HG03558 (cell line): ENCODE data around the gene FOSL2.

ENCODE experiments used
- ATAC-seq: cut with Tn5 transposase; IDR thresholded peaks from one replicate; pipeline ENCODE4 v1.9.1; 2021; ENCODE audit warnings: moderate number of reproducible peaks; ENCODE audit not compliant: unreplicated experiment; ENCODE audit errors: extremely low read depth

The FOSL2 gene

DNA sequence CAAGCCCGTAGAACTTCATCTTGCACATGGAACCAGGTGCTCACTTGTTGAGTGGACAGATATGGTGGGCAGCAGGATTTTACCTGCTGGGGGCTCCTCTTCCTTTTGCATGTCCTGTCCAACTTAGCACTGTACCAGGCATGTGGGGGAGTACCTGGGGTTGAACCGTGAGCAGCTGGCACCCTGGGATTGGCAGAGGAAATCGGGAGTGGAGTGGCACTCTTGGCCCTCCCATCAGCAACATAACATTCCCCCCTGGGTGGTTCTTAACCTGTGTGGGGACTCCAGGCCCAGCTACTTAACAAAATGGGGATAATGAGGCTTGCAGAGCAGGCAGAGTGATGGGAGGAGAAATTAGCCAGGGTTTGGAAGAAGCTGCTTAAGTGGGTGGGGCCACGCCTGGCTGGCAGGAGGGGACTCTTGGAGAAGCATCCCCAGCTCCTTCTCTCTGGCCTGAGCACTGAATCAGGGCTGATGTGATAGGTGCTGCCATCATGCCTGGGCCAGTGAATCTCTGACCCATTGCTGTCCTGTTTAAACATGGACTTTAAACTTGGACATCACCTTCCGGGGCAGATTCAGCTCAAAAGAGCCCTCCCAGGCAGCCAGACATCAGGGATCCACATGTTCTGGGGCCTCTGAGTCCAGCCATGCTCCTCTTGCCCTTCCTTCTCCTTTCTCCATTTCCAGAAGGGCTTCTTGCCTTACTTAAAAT is 15.5 kb downstream of the FOSL2 start:
- ATAC-seq, result no peak

GRCh38 chr2:28408764-28409599 is 16.3 kb downstream of the FOSL2 start:
- no peak for ATAC-seq

DNA sequence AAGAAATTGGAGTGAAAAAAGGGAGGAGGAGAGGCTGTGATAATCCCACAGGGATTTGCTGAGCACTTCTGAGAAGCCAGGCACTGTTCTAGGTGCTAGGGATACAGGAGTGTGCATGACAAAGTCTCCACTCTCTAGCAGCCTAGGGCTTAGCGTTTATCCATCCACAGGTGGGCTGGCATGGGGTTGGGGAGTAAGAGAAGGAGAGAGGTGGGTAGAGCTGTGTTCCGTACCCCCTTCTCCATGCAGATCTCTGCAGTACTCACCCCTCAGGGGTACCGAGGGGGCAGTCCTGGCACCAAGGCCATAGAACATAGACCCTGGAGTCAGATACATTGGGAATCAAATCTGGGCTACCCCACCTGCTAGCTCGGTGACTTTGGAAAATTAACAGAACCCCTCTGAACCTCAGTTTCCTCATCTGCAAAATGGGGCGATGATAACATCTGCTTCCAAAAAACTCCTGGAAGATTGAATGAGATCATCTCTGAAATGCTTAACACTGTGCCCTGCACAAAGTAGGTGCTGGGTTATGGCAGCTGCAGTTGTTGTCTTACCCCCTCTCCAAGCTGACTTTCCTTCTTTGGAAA is 18.6 kb downstream of the FOSL2 start:
- no peak for ATAC-seq

GRCh38 chr2:28411956-28412609 is 19.4 kb downstream of the FOSL2 start:
- no peak for ATAC-seq

GRCh38 chr2:28412625-28413151 is 20.0 kb downstream of the FOSL2 start:
- ATAC-seq, result no peak

DNA sequence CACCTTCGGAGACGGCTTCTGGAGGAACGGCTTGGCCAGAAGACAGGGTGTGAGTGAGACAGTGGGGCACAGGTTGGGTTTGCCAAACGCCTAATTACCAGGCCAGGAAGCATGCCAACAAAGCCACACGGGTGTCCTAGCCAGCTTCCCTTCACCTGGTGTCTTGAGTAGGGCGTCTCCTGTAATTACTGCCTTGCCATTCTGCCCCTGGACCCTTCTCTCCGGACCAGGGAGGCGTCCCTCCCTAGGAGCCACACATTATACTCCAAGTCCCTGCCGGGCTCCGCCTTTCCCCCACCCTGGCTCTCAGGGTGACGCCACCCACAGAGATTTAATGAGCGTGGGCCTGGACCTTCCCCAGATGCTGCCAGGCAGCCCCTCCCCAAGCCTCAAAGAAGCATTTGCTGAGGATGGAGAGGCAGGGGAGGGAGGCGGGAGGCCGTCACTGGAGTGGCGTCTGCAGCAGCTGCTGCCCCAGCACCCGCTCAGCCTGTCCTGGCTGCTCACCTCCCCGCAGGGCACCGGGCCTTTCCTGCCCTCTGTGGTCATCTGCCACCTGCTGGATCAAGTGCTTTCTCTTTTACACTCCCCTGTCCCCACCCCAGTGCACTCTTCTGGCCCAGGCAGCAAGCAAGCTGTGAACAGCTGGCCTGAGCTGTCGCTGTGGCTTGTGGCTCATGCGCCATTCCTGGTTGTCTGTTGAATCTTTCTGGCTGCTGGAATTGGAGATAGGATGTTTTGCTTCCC is 20.7 kb downstream of the FOSL2 start:
- ATAC-seq, result no peak

- ATAC-seq, result no peak
These were observed 21.2 kb downstream of the FOSL2 start for GRCh38 chr2:28413899-28414295.

GRCh38 chr2:28414583-28414982 is 21.9 kb downstream of the FOSL2 start:
- no peak for ATAC-seq

DNA sequence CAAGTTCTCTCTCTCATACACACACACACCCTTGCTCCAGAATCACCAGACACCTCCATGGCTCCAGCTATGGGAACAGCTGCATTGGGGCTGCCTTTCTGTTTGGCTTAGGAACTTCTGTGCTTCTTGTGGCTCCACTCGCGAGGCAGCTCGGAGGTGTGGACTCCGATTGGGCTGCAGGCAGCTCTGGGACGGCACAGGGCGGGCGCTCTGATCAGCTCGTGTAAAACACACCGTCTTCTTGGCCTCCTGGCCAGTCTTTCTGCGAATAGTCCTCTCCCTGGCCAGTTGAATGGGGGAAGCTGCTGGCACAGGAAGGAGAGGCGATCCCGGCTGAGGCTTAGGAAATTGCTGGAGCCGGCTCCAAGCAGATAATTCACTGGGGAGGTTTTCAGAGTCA is 22.4 kb downstream of the FOSL2 start:
- no peak for ATAC-seq

- ATAC-seq, result no peak
These were observed 23.1 kb downstream of the FOSL2 start for GRCh38 chr2:28415715-28416114.

- ATAC-seq, result no peak
These were observed 26.3 kb downstream of the FOSL2 start for GRCh38 chr2:28419003-28419402.

- no peak for ATAC-seq
These were observed 27.0 kb downstream of the FOSL2 start for GRCh38 chr2:28419443-28420270.

GRCh38 chr2:28420722-28421121 is 28.1 kb downstream of the FOSL2 start:
- no peak for ATAC-seq

DNA sequence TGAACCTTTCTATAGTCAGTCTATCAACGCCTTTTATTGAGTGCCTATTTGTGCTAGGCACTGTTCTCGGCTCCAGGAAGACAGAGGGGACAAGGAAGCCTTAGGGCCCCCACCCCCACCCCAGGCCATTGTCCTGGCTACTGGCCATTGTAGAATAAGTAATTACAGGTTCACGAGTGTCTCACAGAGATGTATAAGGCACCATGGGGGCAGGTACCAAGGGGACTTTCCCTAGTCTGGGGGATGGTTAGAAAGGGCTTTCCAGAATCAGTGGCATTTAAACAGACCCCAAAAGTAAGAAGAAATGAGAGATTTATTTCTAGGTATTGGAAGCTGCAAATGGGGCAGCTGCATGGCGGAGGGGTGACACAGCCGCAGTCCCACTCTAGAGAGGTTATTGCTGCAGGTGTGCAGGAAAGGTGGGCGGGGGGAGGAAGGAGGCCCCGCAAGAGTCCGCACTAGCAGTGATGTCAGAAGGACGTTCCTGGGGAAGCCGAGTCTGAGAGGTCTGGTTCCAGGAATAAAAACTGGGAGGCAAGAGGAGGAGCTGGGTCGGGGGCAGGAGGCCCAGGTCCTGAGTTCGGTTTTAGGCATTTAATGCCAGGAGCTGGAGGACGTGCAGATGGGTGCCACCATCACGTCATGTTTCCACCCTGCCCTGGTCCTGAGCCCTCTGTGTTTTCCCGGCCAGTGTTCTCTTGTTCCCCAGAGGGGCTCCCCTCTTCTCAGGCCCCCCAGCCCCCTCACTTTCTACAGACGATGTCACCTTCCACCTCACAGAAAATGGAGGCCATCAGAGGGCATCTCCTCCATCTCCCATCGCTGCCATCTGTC is 30.5 kb downstream of the FOSL2 start:
- ATAC-seq, result no peak

- no peak for ATAC-seq
These were observed 31.4 kb downstream of the FOSL2 start for GRCh38 chr2:28423856-28424605.

GRCh38 chr2:28424799-28425463 is 32.3 kb downstream of the FOSL2 start:
- no peak for ATAC-seq

DNA sequence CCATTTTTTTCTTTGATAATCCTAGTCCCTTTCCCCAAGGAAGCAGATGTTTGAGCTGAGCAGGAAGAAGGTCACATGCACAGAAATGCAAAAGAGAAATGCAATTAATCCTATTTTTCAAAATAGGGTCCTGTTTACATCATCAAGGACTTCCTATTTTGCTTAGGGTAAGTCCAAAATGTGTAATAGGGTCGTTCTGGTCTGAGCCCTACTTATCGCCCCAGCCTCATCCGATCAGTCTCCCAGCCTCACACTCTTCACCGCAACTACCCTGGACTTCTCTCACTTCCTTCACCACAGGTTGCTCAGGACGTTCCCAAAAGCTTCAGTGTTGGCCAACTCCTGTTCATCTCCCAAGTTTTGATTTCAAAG is 32.8 kb downstream of the FOSL2 start:
- no peak for ATAC-seq
